ENCODE data around the gene AGMO. TPM values are rescaled to one million over a fixed set of nuclear protein-coding genes. Genes with fewer than 3 reads are reported as not detected.

AGMO gene
- total and polyA plus RNA-seq, 7 donors = 0.16 to 0.42 (median 0.36) TPM; not detected in 4

DNA sequence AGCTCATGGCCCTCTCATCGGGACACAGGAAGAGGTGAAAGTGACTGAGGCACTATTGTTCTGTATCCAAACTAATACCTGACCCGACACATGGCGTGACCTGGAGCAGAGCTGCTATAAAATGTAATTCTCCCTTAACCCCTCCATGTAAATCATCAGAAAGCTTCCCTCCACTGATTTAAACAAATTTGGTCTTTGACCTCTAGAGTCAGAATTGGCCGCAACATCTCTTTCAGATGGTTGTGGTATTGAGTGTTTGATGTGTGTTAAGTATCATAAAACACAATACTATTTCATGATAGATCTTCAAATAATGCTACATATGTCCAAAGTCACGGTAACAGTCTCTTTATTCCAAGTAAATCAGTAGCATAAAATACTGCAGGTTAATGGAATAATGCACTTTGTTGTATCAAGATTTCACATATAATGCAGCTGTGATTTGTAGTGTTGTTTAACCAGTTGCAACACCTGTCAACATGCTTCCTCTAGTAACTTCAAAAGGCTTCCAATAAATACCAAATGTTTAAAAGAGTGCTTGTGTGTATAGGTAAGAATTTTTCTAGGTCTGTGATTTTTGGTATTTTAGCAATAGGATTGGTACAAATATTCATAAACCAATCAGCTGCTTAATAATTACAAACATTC is 144.3 kb downstream of the AGMO start:
- TF ChIP-seq POLR2A (IDR thresholded peaks at IDR 0.05) (no peak), EP300 (IDR thresholded peaks at IDR 0.05) (no peak), POLR2AphosphoS5 (IDR thresholded peaks at IDR 0.05) (no peak)
- TF ChIP-seq, protein P1, sequence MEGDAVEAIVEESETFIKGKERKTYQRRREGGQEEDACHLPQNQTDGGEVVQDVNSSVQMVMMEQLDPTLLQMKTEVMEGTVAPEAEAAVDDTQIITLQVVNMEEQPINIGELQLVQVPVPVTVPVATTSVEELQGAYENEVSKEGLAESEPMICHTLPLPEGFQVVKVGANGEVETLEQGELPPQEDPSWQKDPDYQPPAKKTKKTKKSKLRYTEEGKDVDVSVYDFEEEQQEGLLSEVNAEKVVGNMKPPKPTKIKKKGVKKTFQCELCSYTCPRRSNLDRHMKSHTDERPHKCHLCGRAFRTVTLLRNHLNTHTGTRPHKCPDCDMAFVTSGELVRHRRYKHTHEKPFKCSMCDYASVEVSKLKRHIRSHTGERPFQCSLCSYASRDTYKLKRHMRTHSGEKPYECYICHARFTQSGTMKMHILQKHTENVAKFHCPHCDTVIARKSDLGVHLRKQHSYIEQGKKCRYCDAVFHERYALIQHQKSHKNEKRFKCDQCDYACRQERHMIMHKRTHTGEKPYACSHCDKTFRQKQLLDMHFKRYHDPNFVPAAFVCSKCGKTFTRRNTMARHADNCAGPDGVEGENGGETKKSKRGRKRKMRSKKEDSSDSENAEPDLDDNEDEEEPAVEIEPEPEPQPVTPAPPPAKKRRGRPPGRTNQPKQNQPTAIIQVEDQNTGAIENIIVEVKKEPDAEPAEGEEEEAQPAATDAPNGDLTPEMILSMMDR (IDR thresholded peaks at IDR 0.05) = no peak
- no peaks in the 10 kb centered on the region for H3K27me3 ChIP-seq
- DNase-seq = no peak
- H3K4me3 ChIP-seq = no peak overlapping the region
- WGBS, 2 donors = 78 to 88% methylated on average over 5 of the region's 5 CpGs
- no peaks in the 10 kb centered on the region for H3K4me1 ChIP-seq
- H3K27ac ChIP-seq = no peak overlapping the region
- intact Hi-C loops (cut with DNase I) = no loop called here
- no peaks in the 10 kb centered on the region for H3K36me3 ChIP-seq
- H3K9me3 ChIP-seq = peaks cover 0 to 2% (median 0%) of the 10 kb centered on the region in 4 donors

DNA sequence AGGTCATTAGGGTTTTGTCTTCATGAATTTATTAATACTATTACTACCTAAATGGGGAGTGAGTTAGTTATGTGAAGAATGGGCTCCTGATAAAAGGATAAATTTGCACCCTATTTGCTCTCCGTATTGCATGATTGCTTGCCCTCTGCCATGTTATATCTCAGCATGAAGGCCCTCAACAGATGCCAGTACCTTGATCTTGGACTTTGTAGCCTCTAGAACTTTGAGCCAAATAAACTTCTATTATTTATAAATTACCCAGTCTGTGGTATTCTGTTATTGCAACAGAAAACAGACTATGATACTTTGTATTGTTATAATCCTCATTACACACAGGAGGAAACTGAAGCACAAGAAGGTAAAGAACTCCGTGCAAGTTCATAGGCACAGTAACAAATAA is 150.8 kb downstream of the AGMO start:
- Histone ChIP-seq H3K27ac (no peak overlapping the region), H3K9me3 (peaks cover 0 to 2% (median 0%) of the 10 kb centered on the region in 4 donors), H3K4me3 (no peak overlapping the region), H3K27me3 (no peaks in the 10 kb centered on the region), H3K36me3 (no peaks in the 10 kb centered on the region), H3K4me1 (no peaks in the 10 kb centered on the region)
- 85 to 87% methylated on average over 2 of the region's 2 CpGs for WGBS, 2 donors
- intact Hi-C loops (cut with DNase I) = no loop called here
- no peak for TF ChIP-seq POLR2A (IDR thresholded peaks at IDR 0.05)
- no peak for DNase-seq

DNA sequence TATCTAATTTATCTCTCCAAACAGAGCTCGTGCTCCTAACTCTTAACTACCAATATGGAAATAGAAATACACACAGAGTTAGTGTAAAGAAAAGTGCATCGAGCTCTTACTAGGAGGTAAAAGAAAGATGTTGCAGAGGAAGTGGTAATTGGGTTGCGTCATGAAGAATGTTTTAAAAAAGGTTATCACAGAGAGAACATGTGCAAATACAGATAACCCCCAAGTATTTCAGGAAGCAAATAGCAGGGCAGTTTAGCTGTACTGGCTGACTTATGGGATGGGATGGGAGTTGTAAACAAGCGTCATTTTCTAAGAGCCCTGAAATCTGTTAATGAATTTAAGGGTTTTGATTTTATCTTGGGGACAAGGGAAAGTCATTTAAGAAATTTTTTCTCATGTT is 153.9 kb downstream of the AGMO start:
- H3K27ac ChIP-seq = no peak overlapping the region
- WGBS, 2 donors = 36 to 71% methylated on average over 4 of the region's 4 CpGs
- no peak for TF ChIP-seq POLR2AphosphoS5 (IDR thresholded peaks at IDR 0.05)
- TF ChIP-seq, protein P1 (IDR thresholded peaks at IDR 0.05) = no peak
- no peak for TF ChIP-seq POLR2A (IDR thresholded peaks at IDR 0.05)
- TF ChIP-seq EP300 (IDR thresholded peaks at IDR 0.05) = no peak

DNA sequence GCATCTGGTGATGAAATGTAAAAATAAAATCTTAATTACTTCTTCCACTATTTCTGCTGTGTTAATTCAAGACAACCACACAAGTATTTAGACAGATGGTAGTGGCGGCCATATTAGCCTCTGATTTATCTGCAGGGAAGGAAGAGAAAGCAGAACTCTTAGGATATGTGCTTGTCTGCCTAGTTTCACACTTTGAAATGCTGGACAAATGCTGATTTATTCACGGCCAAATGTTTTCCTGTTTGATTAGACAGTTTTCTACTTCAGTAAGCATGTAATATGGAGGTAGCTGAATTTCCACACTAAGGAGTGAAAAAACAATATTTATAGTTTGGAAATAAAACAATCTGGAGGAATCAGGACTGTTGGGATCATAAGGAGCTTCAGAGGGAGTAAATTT is 158.1 kb downstream of the AGMO start:
- Histone ChIP-seq H3K9me3 (no peaks in the 10 kb centered on the region), H3K4me3 (no peak overlapping the region), H3K27me3 (no peaks in the 10 kb centered on the region), H3K36me3 (no peaks in the 10 kb centered on the region), H3K27ac (no peak overlapping the region), H3K4me1 (no peaks in the 10 kb centered on the region)
- WGBS, 2 donors = 48 to 83% methylated on average over 2 of the region's 2 CpGs
- intact Hi-C loops (cut with DNase I) = no loop called here
- no peak for DNase-seq
- no peak for TF ChIP-seq EP300 (IDR thresholded peaks at IDR 0.05)
- TF ChIP-seq, protein P1 (IDR thresholded peaks at IDR 0.05) = no peak
- no peak for TF ChIP-seq POLR2AphosphoS5 (IDR thresholded peaks at IDR 0.05)
- TF ChIP-seq POLR2A (IDR thresholded peaks at IDR 0.05) = no peak

More for the DNA sequence above, 153.9 kb downstream of the AGMO start:
- Histone ChIP-seq H3K4me3 (no peak overlapping the region), H3K4me1 (no peaks in the 10 kb centered on the region), H3K27me3 (no peaks in the 10 kb centered on the region), H3K36me3 (no peaks in the 10 kb centered on the region), H3K9me3 (no peaks in the 10 kb centered on the region)
- DNase-seq = no peak
- intact Hi-C loops (cut with DNase I) = no loop called here

DNA sequence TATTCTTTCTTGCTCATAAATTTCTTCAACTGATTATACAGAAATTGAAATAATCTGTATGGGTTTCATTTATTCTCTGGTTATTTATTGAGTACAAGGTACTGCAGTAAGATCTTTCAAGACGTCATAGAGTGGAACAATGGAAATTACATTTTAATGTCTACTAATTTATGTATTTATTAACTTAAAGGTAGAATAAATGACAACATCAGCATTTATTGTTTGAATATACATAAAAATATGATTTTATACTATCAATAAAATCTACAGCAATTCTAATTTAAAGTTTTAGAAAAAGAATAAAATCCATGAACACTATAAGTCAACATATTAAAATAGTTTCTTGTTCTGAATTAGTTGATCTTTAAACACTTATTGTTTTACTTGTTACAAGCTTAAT is 158.5 kb downstream of the AGMO start:
- no peaks in the 10 kb centered on the region for H3K36me3 ChIP-seq
- no peaks in the 10 kb centered on the region for H3K27me3 ChIP-seq
- WGBS, 2 donors = 0% methylated on average over 1 of the region's 1 CpG
- no peaks in the 10 kb centered on the region for H3K4me1 ChIP-seq
- H3K4me3 ChIP-seq = no peak overlapping the region
- intact Hi-C loops (cut with DNase I) = no loop called here
- no peak for DNase-seq
- TF ChIP-seq POLR2AphosphoS5 (IDR thresholded peaks at IDR 0.05) (no peak), POLR2A (IDR thresholded peaks at IDR 0.05) (no peak), EP300 (IDR thresholded peaks at IDR 0.05) (no peak)
- TF ChIP-seq, protein P1 (IDR thresholded peaks at IDR 0.05) = no peak
- no peaks in the 10 kb centered on the region for H3K9me3 ChIP-seq
- H3K27ac ChIP-seq = no peak overlapping the region
